SK-N-SH (cell line): ENCODE measurements around the gene ARHGAP5. TPM values are rescaled to one million over a fixed set of nuclear protein-coding genes. Genes with fewer than 3 reads are reported as not detected.

Experiments
- polyA plus RNA-seq, 3 experiments: library from polyadenylated mRNA; depleted of rRNA; stranded (reverse); fragments of >200 nt; gene quantifications; 2 replicates each; pipeline ENCODE4 v1.2.3, GENCODE V29; 2012
- small RNA-seq, 7 experiments: library from RNA; depleted of rRNA; stranded (forward); fragments of <200 nt; gene quantifications; one replicate each; pipeline ENCODE3, GENCODE V24; 2012

The ARHGAP5 gene
- polyA plus RNA-seq, 1 of the 3 experiments (the other 2 are of a cell fraction) = 7.2 TPM

Small RNAs within 50 kb of the gene (small RNA-seq; reads per million reads assigned to genes)
- gene RNU6-7 (0 to 1.1 (median 0) reads per million in 7 experiments), gene RNU6-8 (0 to 33.2 (median 0.43) reads per million in 7 experiments)

Other genes starting within 250 kb of the ARHGAP5 start
- gene RNU6-7, start 124.7 kb downstream of the ARHGAP5 start, polyA plus RNA-seq (2012; rRNA removed) = not detected in 2 replicates
- gene RNU6-8, start 126.0 kb downstream of the ARHGAP5 start, polyA plus RNA-seq (2012; rRNA removed) = not detected in 2 replicates